Fibroblast of villous mesenchyme (primary cell): Measurements from ENCODE around the gene MED13L. TPM values are rescaled to one million over a fixed set of nuclear protein-coding genes. Genes with fewer than 3 reads are reported as not detected.

Experiments used
- DNase-seq: peaks from one replicate; pipeline ENCODE4 v3.0.0-alpha.2; 2010; ENCODE audit warnings: low read depth
- H3K4me3 ChIP-seq: 2 replicates; pipeline ENCODE4 v1.5.1; 2011; ENCODE audit warnings: low read depth, mild to moderate bottlenecking, low read length
- CTCF ChIP-seq: IDR thresholded peaks from 2 replicates; pipeline ENCODE4 v1.5.1; 2012; ENCODE audit warnings: low read depth, mild to moderate bottlenecking, low read length; ENCODE audit not compliant: insufficient read depth
- total RNA-seq: library from RNA; depleted of rRNA; stranded (reverse); fragments of >200 nt; gene quantifications from 2 replicates; pipeline ENCODE4 v1.2.3, GENCODE V29; 2012

The MED13L gene
- total RNA-seq, 1 donor, result 189 TPM

DNA sequence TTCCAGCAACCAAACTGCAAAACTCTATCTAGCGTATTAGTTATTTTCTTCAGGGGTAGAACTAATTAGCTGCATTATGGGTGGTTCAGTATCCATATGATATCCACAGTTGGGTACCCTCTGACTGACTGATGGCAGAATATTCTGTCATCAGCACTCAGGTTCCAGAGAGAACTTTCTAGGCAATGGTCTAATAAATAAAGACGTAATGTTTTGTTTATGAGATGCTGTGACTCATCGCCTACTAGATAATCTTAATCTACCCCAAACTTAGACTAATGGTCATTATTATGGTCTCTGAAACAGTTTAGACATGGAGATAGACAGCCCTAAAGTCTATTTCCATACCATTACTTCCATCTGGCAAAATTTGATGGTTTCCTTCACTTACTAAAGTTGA lies 220.1 kb downstream of the MED13L start:
- DNase-seq, result peak; percentile 43
- H3K4me3 ChIP-seq, result no peak overlapping the region
- no peak for TF ChIP-seq CTCF

DNA sequence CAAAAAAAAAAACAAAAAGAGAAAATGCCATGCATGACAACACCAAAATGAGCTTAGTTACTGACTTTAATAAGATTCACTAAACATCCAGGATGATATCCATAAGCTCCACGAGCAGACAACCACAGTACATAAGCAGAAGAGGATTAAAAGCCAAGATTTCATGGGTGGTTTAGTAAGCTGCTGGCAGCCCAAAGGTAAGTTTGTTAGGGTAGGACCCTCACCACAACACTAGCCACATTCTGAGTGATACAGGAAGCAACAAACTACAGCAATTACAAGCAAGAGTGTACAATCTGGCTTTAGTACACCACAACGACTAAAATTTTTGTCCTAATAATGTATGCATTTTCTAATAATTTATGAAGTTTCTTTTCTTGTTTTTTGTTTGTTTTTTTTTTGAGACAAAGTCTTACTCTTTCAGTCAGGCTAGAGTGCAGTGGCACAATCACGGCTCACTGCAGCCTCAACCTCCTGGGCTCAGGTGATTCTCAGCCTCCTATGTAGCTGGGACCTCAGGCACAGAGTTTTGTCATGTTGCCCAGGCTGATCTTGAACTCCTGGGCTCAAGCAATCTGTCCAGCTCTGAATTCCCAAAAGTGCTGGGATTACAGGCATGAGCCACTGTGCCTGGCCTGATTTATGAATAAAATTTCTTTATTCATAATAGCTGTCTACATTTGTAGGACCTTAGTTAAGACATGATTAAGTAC lies 221.4 kb downstream of the MED13L start:
- DNase-seq, result no peak
- TF ChIP-seq CTCF, result no peak

DNA sequence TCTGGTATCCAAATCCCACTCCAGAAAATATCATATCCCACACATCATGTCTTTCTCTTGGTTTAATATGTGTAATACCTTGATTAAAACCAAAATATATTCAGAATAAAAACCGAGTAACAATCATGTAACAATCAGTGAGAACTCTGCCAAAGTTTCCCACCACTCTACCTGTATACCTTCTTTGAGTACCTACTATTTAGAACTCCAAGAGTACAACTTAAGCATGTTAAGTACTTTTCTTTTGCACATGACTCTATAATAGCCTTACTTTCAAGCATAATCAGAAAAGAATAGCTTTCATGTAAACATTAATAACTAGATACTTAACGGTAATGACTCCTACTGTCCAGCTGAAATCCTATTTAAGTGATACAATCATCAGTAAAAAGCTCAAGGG lies 223.2 kb downstream of the MED13L start:
- TF ChIP-seq CTCF, result no peak
- DNase-seq, result no peak
- no peak overlapping the region for H3K4me3 ChIP-seq

More for the DNA sequence above, 221.4 kb downstream of the MED13L start:
- no peak overlapping the region for H3K4me3 ChIP-seq

DNA sequence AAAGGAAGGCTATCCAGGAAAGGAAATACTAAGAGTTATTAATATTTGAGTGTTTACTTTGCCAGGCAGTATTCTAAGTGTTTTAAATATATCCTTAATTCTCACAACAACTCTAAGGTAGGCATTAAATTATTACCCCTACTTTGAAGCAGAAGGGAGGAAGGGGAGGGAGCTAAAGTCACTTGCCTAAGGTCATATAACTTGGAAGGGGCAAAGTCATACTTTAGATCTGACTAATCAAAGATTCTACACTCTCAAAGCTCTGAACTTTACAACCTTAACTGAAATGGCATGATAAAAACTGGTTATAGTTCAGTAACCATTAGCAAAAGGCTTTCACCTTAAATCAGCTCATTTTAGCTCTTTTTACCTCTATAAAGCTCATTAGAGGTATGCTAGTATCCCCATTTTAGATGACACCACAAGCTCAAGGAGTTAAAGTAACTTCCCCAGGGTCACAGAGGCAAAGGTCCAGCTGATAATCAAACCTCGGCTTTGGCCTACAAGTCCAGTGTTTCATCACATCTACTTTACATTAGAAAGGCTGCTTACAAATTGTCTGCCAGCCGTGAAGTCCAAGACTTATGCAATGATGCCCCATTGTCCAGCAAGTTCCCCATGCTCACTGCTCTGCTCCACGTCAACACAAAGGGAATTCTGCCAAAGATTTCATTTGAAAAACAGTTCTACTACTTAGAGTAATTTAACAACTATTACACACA lies 223.9 kb downstream of the MED13L start:
- no peak overlapping the region for H3K4me3 ChIP-seq
- DNase-seq, result peak; percentile 91
- no peak for TF ChIP-seq CTCF

DNA sequence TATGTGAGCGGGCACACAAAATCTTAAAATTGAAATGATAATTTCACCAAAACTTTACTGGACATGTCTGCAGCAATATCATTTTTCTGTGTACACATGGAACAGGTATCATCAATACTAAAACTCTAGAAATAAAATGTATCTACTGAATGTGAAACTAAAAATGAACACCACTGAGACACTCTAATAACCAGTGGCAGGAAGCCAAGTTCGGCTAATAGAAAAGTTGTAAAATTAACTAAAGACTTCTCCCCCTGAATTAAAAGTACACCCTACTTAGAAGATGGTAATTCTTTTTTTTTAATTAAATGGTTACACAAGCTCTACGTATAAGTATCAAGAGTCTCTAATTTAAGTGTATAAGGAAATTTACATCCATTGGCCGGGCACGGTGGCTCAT lies 227.2 kb downstream of the MED13L start:
- peak; percentile 50 for DNase-seq
- no peak overlapping the region for H3K4me3 ChIP-seq
- no peak for TF ChIP-seq CTCF

GRCh38 chr12:116048879-116049278 lies 228.6 kb downstream of the MED13L start:
- DNase-seq, result no peak
- H3K4me3 ChIP-seq, result no peak overlapping the region
- TF ChIP-seq CTCF, result no peak

GRCh38 chr12:116046039-116046438 lies 231.5 kb downstream of the MED13L start:
- no peak for TF ChIP-seq CTCF
- DNase-seq, result no peak
- no peak overlapping the region for H3K4me3 ChIP-seq
